ENCODE measurements around the gene KRTAP5-2.

GRCh38 chr11:1566381-1567051 lies 31.6 kb downstream of the KRTAP5-2 start:
- TF ChIP-seq CTCF (IDR thresholded peaks at IDR 0.05) (no peak), POLR2A (IDR thresholded peaks at IDR 0.05) (no peak)
